Esophagus muscularis mucosa (tissue), 4 donors: Measurements from ENCODE around the gene CENPB. TPM values are rescaled to one million over a fixed set of nuclear protein-coding genes. Genes with fewer than 3 reads are reported as not detected.
A peak's percentile ranks its signal among the peaks of the same experiment; 100 is the strongest.

Experiments
- DNase-seq: peaks from one replicate; pipeline ENCODE4 v3.0.0-alpha.2; 2017; ENCODE audit errors: extremely low spot score
- H3K27ac ChIP-seq, 4 donors: fragments of 200-600 bp; sonication (generic); replicated peaks in 1 of 4; 1 replicate in 3 of 4; 2 replicates in 1 of 4; pipeline ENCODE4 v1.5.1; 2016 to 2019; ENCODE audit warnings: mild to moderate bottlenecking in 1 of 4
- H3K27me3 ChIP-seq, 4 donors: fragments of 200-600 bp; sonication (generic); one replicate each; pipeline versions ENCODE4 v1.5.1 to v1.6.0; 2016 to 2019
- H3K36me3 ChIP-seq, 4 donors: fragments of 200-600 bp; sonication (generic); one replicate each; pipeline ENCODE4 v1.5.1; 2016 to 2019
- H3K4me1 ChIP-seq, 4 donors: fragments of 200-600 bp; sonication (generic); one replicate each; pipeline ENCODE4 v1.5.1; 2016 to 2019
- H3K4me3 ChIP-seq, 4 donors: fragments of 200-600 bp; sonication (generic); 1 replicate in 2 of 4; 2 replicates in 2 of 4; pipeline ENCODE4 v1.5.1; 2016 to 2019; ENCODE audit warnings: mild to moderate bottlenecking in 4 of 4, moderate library complexity in 1 of 4
- H3K9me3 ChIP-seq, 4 donors: fragments of 200-600 bp; sonication (generic); 1 replicate in 3 of 4; 2 replicates in 1 of 4; pipeline ENCODE4 v1.5.1; 2016 to 2019
- CTCF ChIP-seq, 3 experiments: fragments of 200-600 bp in 2 of 3; fragments of 450-650 bp in 1 of 3; sonication (generic) in 2 of 3; IDR thresholded peaks; one replicate each; pipeline ENCODE4 v1.5.1; 2017 to 2019; ENCODE audit warnings: antibody characterized with exemption in 3 of 3, mild to moderate bottlenecking in 2 of 3, moderate library complexity in 1 of 3
- EP300 ChIP-seq: sonication (generic); formaldehyde crosslinking; IDR thresholded peaks from one replicate; pipeline ENCODE4 v1.6.1; 2017; ENCODE audit warnings: antibody characterized with exemption
- POLR2A ChIP-seq: fragments of 450-650 bp; IDR thresholded peaks from one replicate; pipeline ENCODE4 v1.6.1; 2017; ENCODE audit warnings: antibody characterized with exemption, moderate library complexity, mild to moderate bottlenecking, low read depth
- POLR2AphosphoS5 ChIP-seq, 2 donors: sonication (generic); formaldehyde crosslinking; IDR thresholded peaks; one replicate each; pipeline ENCODE4 v1.6.1; 2017; ENCODE audit warnings: antibody characterized with exemption in 2 of 2
- WGBS: methylation state at CpG from one replicate; pipeline ENCODE4 v1.1.5; 2018; 5-methylcytosine and 5-hydroxymethylcytosine counted together
- intact Hi-C: fragments of 100-400 bp; cut with DNase I; formaldehyde crosslinking; loops from one replicate; pipeline ENCODE4 v1.15.1; 2023
- total RNA-seq, 4 donors: library from RNA; depleted of rRNA; stranded (reverse); fragments of >200 nt; gene quantifications; one replicate each; pipeline versions ENCODE4 v1.1.0 to v1.2.1, GENCODE V29; 2016

CENPB gene
- total RNA-seq, 4 donors from 2014 or later: 131 to 225 (median 199) TPM

GRCh38 chr20:3820901-3821727 lies 34.6 kb upstream of the CENPB start:
- intact Hi-C loops: loop anchor here (2.0 kb wide), 1 partner anchor 34 kb away; the partner anchor contains the start of gene CENPB

GRCh38 chr20:3820048-3820900 lies 33.7 kb upstream of the CENPB start, which contains the start of gene AP5S1:
AP5S1 (plus strand) TSS chr20:3820547; CDS start chr20:3822118, 1,571 bp downstream.
- H3K27ac ChIP-seq: peak within 1 kb of the TSS; percentile 91 to 98 (median 95)
- H3K4me1 ChIP-seq: peaks cover 28 to 39% (median 33%) of the 10 kb centered on the region in 4 donors
- peak within 1 kb of the TSS; percentile 65 to 85 (median 74) for H3K4me3 ChIP-seq
- H3K36me3 ChIP-seq: peaks cover 19 to 34% (median 29%) of the 10 kb centered on the region in 4 donors
- DNase-seq: peak; percentile 99
- no peaks in the 10 kb centered on the region for H3K9me3 ChIP-seq
- no peaks in the 10 kb centered on the region for H3K27me3 ChIP-seq
- intact Hi-C loops: loop anchor here (2.0 kb wide), 1 partner anchor 33 kb away; the partner anchor contains the start of gene CENPB
- no peak for TF ChIP-seq POLR2A
- TF ChIP-seq EP300: no peak
- peak; percentile 88 to 97 for TF ChIP-seq POLR2AphosphoS5 (IDR thresholded peaks at IDR 0.05)
- peak; percentile 99 to 100 (median 99) for TF ChIP-seq CTCF (IDR thresholded peaks at IDR 0.05)
- 0% methylated on average over 13 of the region's 96 CpGs for WGBS

More at GRCh38 chr20:3820901-3821727, 34.6 kb upstream of the CENPB start:
- WGBS: 41% methylated on average over 20 of the region's 20 CpGs
- Histone ChIP-seq H3K27ac (peak overlapping the region; percentile 91 to 98 (median 95)), H3K9me3 (no peaks in the 10 kb centered on the region), H3K27me3 (no peaks in the 10 kb centered on the region), H3K4me3 (peak overlapping the region; percentile 65 to 85 (median 74)), H3K4me1 (peaks cover 28 to 39% (median 33%) of the 10 kb centered on the region in 4 donors), H3K36me3 (peaks cover 19 to 42% (median 34%) of the 10 kb centered on the region in 4 donors)
- no peak for DNase-seq
- TF ChIP-seq POLR2A (no peak), POLR2AphosphoS5 (IDR thresholded peaks at IDR 0.05) (no peak), EP300 (no peak), CTCF (IDR thresholded peaks at IDR 0.05) (no peak)

- TF ChIP-seq EP300 (no peak), POLR2A (no peak), CTCF (IDR thresholded peaks at IDR 0.05) (no peak), POLR2AphosphoS5 (IDR thresholded peaks at IDR 0.05) (no peak)
- intact Hi-C loops: loop anchor here (2.0 kb wide), 1 partner anchor 33 kb away; the partner anchor contains the start of gene CENPB
- no peak for DNase-seq
- peaks cover 28 to 39% (median 33%) of the 10 kb centered on the region in 4 donors for H3K4me1 ChIP-seq
- H3K27me3 ChIP-seq: no peaks in the 10 kb centered on the region
- WGBS: 70% methylated on average over 19 of the region's 20 CpGs
- peak overlapping the region; percentile 91 to 98 (median 95) for H3K27ac ChIP-seq
- peak overlapping the region; percentile 65 to 85 (median 74) for H3K4me3 ChIP-seq
- peaks cover 19 to 26% (median 23%) of the 10 kb centered on the region in 4 donors for H3K36me3 ChIP-seq
- H3K9me3 ChIP-seq: no peaks in the 10 kb centered on the region
These were observed 33.0 kb upstream of the CENPB start for GRCh38 chr20:3819411-3820047.
